ENCODE results near the gene COPS9.

COPS9 gene

GRCh38 chr2:240136013-240136670, at the start of gene COPS9:
COPS9 (minus strand) TSS chr2:240136305; CDS start chr2:240136284, 21 bp downstream.
- DNase-seq (ENCODE audit: low spot score): peak; percentile 98
- no peak for TF ChIP-seq CTCF (IDR thresholded peaks at IDR 0.05; ENCODE audit: extremely low read depth, missing control alignments)

DNA sequence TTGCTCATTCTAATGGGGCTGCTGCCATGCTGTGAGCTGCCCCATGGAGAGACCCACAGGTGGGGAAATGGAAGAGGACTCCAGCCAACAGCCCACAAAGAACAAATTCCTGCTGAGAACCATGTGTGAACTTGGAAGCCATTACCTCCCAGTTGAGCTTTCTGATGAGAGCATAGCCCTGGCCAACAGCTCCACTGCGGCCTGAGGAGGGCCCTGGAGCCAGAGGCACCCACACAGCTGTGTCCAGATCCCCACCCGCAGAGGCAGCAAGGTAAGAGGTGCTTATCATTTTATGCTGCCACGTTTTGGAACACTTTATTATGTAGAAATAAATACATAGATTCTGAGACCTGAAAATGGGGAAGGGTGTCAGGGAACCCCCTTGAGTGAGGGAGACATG, 48.6 kb upstream of the COPS9 start:
- no peak for TF ChIP-seq CTCF (IDR thresholded peaks at IDR 0.05; ENCODE audit: extremely low read depth, missing control alignments)
- no peak for DNase-seq (ENCODE audit: low spot score)

DNA sequence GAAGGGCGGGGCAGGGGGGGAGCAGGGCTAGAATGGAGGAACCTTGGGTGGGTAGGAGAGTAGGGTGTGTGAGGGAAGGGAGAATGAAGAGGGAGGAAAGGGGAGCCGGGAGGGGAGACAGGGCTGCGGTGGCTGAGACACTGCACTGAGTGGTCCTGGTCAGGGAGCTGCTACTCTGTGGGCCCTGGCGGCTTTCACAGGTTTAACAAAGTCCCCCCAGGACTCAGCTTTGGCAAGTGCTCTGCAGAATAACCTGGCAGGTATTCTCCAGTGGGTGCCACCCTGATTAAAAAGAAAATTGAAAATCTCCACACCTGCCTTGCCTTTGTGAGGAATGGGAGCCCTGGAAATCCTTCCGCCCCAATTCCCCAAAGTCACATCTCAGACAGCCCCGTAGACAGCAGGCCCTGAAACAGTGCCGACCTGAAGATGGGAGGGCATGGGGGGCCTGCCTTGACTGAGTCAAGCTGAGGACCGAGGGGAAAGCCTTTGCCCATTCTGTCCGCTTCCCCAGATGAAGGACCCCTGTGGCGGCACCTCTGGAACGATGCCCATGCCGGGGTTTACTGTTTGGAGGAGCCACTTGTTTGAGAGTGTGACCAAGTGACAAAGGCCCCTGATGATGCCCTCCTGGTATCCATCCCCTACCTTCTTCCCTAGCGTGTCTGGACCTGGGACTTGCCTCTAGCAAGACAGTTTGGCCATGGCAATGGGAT, 47.9 kb upstream of the COPS9 start:
- DNase-seq (ENCODE audit: low spot score): no peak
- TF ChIP-seq CTCF (IDR thresholded peaks at IDR 0.05; ENCODE audit: extremely low read depth, missing control alignments): no peak

- no peak for TF ChIP-seq CTCF (IDR thresholded peaks at IDR 0.05; ENCODE audit: extremely low read depth, missing control alignments)
Observed at GRCh38 chr2:240183006-240183874, 47.1 kb upstream of the COPS9 start.

DNA sequence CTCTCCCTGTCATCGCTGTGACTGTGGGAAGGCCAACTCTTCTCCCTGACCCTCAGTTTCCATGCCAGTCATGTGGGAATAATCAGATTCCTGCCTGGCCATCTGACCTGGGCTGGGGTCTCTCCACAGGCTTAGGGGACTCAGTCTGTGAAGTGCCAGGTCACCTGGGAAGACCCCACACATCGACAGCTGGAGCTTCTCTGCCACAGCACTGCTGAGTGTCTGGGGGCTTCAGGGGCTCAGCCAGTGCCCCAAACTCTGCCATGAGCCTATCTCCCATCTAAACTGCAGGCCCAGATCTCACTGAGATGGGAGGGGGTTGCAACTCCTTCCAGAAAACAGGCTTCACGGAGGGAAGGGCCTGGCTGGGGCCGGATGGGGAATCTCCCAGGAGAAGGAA, 46.4 kb upstream of the COPS9 start:
- TF ChIP-seq CTCF (IDR thresholded peaks at IDR 0.05; ENCODE audit: extremely low read depth, missing control alignments): no peak
- no peak for DNase-seq (ENCODE audit: low spot score)

More at GRCh38 chr2:240183006-240183874, 47.1 kb upstream of the COPS9 start:
- no peak for DNase-seq (ENCODE audit: low spot score)

DNA sequence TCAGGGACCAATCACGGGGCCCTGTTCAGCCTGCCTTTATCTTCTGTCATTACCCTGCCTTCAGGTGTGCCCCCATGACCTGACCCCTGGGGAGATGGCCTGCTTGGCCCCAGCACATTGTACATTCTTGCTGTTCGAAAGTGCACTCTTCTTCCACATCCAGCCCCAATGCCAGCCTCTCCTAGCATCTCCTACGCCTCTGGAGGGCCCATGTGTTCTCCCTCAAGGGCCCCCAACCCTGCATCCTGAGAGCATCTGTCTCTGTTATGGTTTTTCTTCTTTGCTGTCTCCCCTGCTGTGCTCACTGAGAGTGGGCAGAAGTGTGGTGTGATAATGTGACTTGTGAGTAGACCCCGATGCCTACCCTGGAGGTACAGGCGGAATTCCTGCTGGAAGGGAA, 45.9 kb upstream of the COPS9 start:
- TF ChIP-seq CTCF (IDR thresholded peaks at IDR 0.05; ENCODE audit: extremely low read depth, missing control alignments): no peak
- DNase-seq (ENCODE audit: low spot score): no peak
